HCT116 (cell line): ENCODE measurements around the gene CHN1.

Experiments
- CBX3 ChIP-seq: IDR thresholded peaks from 2 replicates; pipeline ENCODE4 v1.6.1; 2012; ENCODE audit warnings: low read depth
- CEBPB ChIP-seq: IDR thresholded peaks from 2 replicates; pipeline ENCODE4 v1.6.1; 2012; ENCODE audit warnings: low read depth
- EZH2 ChIP-seq: fragments of 200-600 bp; sonication (generic); IDR thresholded peaks from 2 replicates; pipeline ENCODE4 v1.6.1; 2017; ENCODE audit warnings: antibody characterized with exemption, mixed run types
- EZH2phosphoT487 ChIP-seq: fragments of 200-600 bp; IDR thresholded peaks from 2 replicates; pipeline ENCODE4 v1.6.1; 2018; ENCODE audit warnings: antibody characterized with exemption, borderline replicate concordance
- POLR2A ChIP-seq: IDR thresholded peaks from 2 replicates; pipeline ENCODE4 v1.7.0; 2011; ENCODE audit warnings: borderline replicate concordance; ENCODE audit not compliant: insufficient read depth, insufficient read length; ENCODE audit errors: extremely low read depth
- POLR2AphosphoS5 ChIP-seq: IDR thresholded peaks from 2 replicates; pipeline ENCODE4 v1.6.1; 2011; ENCODE audit warnings: mild to moderate bottlenecking, low read depth, low read length, moderate library complexity
- RAD21 ChIP-seq: IDR thresholded peaks from 2 replicates; pipeline ENCODE4 v1.6.1; 2012; ENCODE audit warnings: low read depth, mild to moderate bottlenecking
- SIN3A ChIP-seq: IDR thresholded peaks from 2 replicates; pipeline ENCODE4 v1.6.1; 2012; ENCODE audit warnings: low read depth
- SP1 ChIP-seq: IDR thresholded peaks from 2 replicates; pipeline ENCODE4 v1.6.1; 2012; ENCODE audit warnings: low read depth
- TF ChIP-seq, protein P1 (sequence below), 3 experiments: fragments of 200-600 bp in 1 of 3; sonication (generic) in 1 of 3; IDR thresholded peaks in 2 of 3; conservative IDR thresholded peaks in 1 of 3; 2 replicates each; pipeline ENCODE4 v1.5.1; 2012 to 2017; ENCODE audit warnings: low read depth in 2 of 3, low read length in 2 of 3, antibody characterized with exemption in 1 of 3, borderline replicate concordance in 1 of 3, control low read depth in 1 of 3, mild to moderate bottlenecking in 1 of 3, mixed read lengths in 1 of 3, mixed run types in 1 of 3, moderate library complexity in 1 of 3; ENCODE audit not compliant: insufficient read depth in 1 of 3
- TF ChIP-seq, protein P2 (sequence below): IDR thresholded peaks from 2 replicates; pipeline ENCODE4 v1.6.1; 2012
- TF ChIP-seq, protein P3 (sequence below): IDR thresholded peaks from 2 replicates; pipeline ENCODE4 v1.6.1; 2012; ENCODE audit warnings: low read depth

DNA sequence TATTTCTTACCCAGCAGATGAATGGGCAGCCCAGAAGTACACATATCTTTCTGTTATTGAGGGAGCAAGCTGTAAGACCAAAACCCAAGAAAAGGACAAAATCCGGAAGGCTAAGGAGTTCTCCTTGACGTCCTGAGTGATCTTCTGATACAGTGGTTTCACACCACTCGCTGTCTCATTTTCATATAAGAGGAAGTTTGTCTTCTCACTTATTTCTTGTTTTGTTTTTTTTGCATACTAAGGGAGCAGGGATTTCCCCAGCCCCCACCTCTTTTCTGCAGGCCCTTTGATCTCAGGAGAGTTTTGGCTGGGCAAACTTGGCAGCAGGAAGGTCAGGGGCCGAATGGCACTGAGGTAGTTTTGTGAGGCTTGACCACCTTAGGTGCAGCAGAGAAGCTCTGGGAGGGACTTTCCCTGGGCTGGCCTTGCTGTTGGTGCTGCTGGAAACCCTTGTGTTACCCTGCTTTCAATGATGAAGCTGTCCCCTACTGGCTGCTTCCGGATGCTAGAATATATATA is 254.2 kb downstream of the CHN1 start:
- TF ChIP-seq POLR2A: no peak
- TF ChIP-seq, protein P1, sequence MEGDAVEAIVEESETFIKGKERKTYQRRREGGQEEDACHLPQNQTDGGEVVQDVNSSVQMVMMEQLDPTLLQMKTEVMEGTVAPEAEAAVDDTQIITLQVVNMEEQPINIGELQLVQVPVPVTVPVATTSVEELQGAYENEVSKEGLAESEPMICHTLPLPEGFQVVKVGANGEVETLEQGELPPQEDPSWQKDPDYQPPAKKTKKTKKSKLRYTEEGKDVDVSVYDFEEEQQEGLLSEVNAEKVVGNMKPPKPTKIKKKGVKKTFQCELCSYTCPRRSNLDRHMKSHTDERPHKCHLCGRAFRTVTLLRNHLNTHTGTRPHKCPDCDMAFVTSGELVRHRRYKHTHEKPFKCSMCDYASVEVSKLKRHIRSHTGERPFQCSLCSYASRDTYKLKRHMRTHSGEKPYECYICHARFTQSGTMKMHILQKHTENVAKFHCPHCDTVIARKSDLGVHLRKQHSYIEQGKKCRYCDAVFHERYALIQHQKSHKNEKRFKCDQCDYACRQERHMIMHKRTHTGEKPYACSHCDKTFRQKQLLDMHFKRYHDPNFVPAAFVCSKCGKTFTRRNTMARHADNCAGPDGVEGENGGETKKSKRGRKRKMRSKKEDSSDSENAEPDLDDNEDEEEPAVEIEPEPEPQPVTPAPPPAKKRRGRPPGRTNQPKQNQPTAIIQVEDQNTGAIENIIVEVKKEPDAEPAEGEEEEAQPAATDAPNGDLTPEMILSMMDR (IDR thresholded peaks at IDR 0.05 in 2 of 3, conservative IDR thresholded peaks at IDR 0.05 in 1 of 3; ENCODE audit: borderline replicate concordance in 1 of 3, insufficient read depth in 1 of 3, low read depth in 2 of 3, low read length in 2 of 3): no peak
- TF ChIP-seq EZH2: no peak
- TF ChIP-seq EZH2phosphoT487: no peak
- TF ChIP-seq, protein P2, sequence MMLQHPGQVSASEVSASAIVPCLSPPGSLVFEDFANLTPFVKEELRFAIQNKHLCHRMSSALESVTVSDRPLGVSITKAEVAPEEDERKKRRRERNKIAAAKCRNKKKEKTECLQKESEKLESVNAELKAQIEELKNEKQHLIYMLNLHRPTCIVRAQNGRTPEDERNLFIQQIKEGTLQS: no peak
- TF ChIP-seq, protein P3, sequence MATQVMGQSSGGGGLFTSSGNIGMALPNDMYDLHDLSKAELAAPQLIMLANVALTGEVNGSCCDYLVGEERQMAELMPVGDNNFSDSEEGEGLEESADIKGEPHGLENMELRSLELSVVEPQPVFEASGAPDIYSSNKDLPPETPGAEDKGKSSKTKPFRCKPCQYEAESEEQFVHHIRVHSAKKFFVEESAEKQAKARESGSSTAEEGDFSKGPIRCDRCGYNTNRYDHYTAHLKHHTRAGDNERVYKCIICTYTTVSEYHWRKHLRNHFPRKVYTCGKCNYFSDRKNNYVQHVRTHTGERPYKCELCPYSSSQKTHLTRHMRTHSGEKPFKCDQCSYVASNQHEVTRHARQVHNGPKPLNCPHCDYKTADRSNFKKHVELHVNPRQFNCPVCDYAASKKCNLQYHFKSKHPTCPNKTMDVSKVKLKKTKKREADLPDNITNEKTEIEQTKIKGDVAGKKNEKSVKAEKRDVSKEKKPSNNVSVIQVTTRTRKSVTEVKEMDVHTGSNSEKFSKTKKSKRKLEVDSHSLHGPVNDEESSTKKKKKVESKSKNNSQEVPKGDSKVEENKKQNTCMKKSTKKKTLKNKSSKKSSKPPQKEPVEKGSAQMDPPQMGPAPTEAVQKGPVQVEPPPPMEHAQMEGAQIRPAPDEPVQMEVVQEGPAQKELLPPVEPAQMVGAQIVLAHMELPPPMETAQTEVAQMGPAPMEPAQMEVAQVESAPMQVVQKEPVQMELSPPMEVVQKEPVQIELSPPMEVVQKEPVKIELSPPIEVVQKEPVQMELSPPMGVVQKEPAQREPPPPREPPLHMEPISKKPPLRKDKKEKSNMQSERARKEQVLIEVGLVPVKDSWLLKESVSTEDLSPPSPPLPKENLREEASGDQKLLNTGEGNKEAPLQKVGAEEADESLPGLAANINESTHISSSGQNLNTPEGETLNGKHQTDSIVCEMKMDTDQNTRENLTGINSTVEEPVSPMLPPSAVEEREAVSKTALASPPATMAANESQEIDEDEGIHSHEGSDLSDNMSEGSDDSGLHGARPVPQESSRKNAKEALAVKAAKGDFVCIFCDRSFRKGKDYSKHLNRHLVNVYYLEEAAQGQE: no peak
- TF ChIP-seq RAD21: no peak
- TF ChIP-seq POLR2AphosphoS5: no peak
- TF ChIP-seq SP1: no peak
- TF ChIP-seq CEBPB: no peak
- TF ChIP-seq CBX3: no peak
- TF ChIP-seq SIN3A: no peak
